ENCODE data around the gene MVD. TPM values are rescaled to one million over a fixed set of nuclear protein-coding genes. Genes with fewer than 3 reads are reported as not detected.

MVD gene
- total RNA-seq, 1 donor from 2014 or later: 123 TPM

- Mint-ChIP-seq H3K9me3 (ENCODE audit: unreplicated experiment) (no peaks in the 10 kb centered on the region), H3K36me3 (ENCODE audit: low read depth, unreplicated experiment) (no peaks in the 10 kb centered on the region), H3K4me1 (ENCODE audit: unreplicated experiment) (peaks cover 5% of the 10 kb centered on the region), H3K27ac (ENCODE audit: unreplicated experiment) (no peak overlapping the region), H3K27me3 (ENCODE audit: unreplicated experiment) (peaks cover 2% of the 10 kb centered on the region), H3K4me3 (ENCODE audit: unreplicated experiment) (peak overlapping the region; percentile 62)
- no peak for DNase-seq (ENCODE audit: low spot score)
- no peak for TF ChIP-seq CTCF (IDR thresholded peaks at IDR 0.05; ENCODE audit: unreplicated experiment)
These were observed 6.5 kb downstream of the MVD start for GRCh38 chr16:88656291-88656980.

- Mint-ChIP-seq H3K9me3 (ENCODE audit: unreplicated experiment) (no peaks in the 10 kb centered on the region), H3K36me3 (ENCODE audit: low read depth, unreplicated experiment) (no peaks in the 10 kb centered on the region), H3K27ac (ENCODE audit: unreplicated experiment) (no peak overlapping the region), H3K4me1 (ENCODE audit: unreplicated experiment) (no peaks in the 10 kb centered on the region), H3K4me3 (ENCODE audit: unreplicated experiment) (no peak overlapping the region), H3K27me3 (ENCODE audit: unreplicated experiment) (peaks cover 2% of the 10 kb centered on the region)
- no peak for TF ChIP-seq CTCF (IDR thresholded peaks at IDR 0.05; ENCODE audit: unreplicated experiment)
- DNase-seq (ENCODE audit: low spot score): no peak
These were observed 7.1 kb downstream of the MVD start for GRCh38 chr16:88655733-88656281.

- Mint-ChIP-seq H3K4me3 (ENCODE audit: unreplicated experiment) (no peak overlapping the region), H3K27ac (ENCODE audit: unreplicated experiment) (no peak overlapping the region), H3K9me3 (ENCODE audit: unreplicated experiment) (no peaks in the 10 kb centered on the region), H3K36me3 (ENCODE audit: low read depth, unreplicated experiment) (no peaks in the 10 kb centered on the region), H3K4me1 (ENCODE audit: unreplicated experiment) (no peaks in the 10 kb centered on the region), H3K27me3 (ENCODE audit: unreplicated experiment) (peaks cover 2% of the 10 kb centered on the region)
- DNase-seq (ENCODE audit: low spot score): no peak
- TF ChIP-seq CTCF (IDR thresholded peaks at IDR 0.05; ENCODE audit: unreplicated experiment): no peak
These were observed 7.7 kb downstream of the MVD start for GRCh38 chr16:88655053-88655732.

- no peaks in the 10 kb centered on the region for H3K36me3 Mint-ChIP-seq (ENCODE audit: low read depth, unreplicated experiment)
- TF ChIP-seq CTCF (IDR thresholded peaks at IDR 0.05; ENCODE audit: unreplicated experiment): no peak
These were observed 8.4 kb downstream of the MVD start for GRCh38 chr16:88654363-88655052.

More at GRCh38 chr16:88654363-88655052, 8.4 kb downstream of the MVD start:
- no peak overlapping the region for H3K4me3 Mint-ChIP-seq (ENCODE audit: unreplicated experiment)
- no peaks in the 10 kb centered on the region for H3K9me3 Mint-ChIP-seq (ENCODE audit: unreplicated experiment)
- H3K4me1 Mint-ChIP-seq (ENCODE audit: unreplicated experiment): no peaks in the 10 kb centered on the region
- H3K27ac Mint-ChIP-seq (ENCODE audit: unreplicated experiment): no peak overlapping the region
- DNase-seq (ENCODE audit: low spot score): no peak
- peaks cover 2% of the 10 kb centered on the region for H3K27me3 Mint-ChIP-seq (ENCODE audit: unreplicated experiment)
